ENCODE data around the gene GRPEL1.

- TF ChIP-seq KDM1A (IDR thresholded peaks at IDR 0.05; ENCODE audit: borderline replicate concordance) (no peak), SMAD5 (IDR thresholded peaks at IDR 0.05; ENCODE audit: low read depth) (no peak), POLR2AphosphoS5 (IDR thresholded peaks at IDR 0.05; ENCODE audit: low read length) (no peak), TAF1 (IDR thresholded peaks at IDR 0.05; ENCODE audit: borderline replicate concordance, low read depth, low read length) (no peak)
- TF ChIP-seq, protein P1, sequence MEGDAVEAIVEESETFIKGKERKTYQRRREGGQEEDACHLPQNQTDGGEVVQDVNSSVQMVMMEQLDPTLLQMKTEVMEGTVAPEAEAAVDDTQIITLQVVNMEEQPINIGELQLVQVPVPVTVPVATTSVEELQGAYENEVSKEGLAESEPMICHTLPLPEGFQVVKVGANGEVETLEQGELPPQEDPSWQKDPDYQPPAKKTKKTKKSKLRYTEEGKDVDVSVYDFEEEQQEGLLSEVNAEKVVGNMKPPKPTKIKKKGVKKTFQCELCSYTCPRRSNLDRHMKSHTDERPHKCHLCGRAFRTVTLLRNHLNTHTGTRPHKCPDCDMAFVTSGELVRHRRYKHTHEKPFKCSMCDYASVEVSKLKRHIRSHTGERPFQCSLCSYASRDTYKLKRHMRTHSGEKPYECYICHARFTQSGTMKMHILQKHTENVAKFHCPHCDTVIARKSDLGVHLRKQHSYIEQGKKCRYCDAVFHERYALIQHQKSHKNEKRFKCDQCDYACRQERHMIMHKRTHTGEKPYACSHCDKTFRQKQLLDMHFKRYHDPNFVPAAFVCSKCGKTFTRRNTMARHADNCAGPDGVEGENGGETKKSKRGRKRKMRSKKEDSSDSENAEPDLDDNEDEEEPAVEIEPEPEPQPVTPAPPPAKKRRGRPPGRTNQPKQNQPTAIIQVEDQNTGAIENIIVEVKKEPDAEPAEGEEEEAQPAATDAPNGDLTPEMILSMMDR (IDR thresholded peaks at IDR 0.05 in 2 of 3, conservative IDR thresholded peaks at IDR 0.05 in 1 of 3; ENCODE audit: control insufficient read depth in 2 of 3, extremely low read depth in 1 of 3, insufficient read depth in 1 of 3, low read depth in 3 of 3, low read length in 3 of 3): no peak
- TF ChIP-seq, protein P2, sequence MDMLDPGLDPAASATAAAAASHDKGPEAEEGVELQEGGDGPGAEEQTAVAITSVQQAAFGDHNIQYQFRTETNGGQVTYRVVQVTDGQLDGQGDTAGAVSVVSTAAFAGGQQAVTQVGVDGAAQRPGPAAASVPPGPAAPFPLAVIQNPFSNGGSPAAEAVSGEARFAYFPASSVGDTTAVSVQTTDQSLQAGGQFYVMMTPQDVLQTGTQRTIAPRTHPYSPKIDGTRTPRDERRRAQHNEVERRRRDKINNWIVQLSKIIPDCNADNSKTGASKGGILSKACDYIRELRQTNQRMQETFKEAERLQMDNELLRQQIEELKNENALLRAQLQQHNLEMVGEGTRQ (IDR thresholded peaks at IDR 0.05; ENCODE audit: borderline replicate concordance, low read depth, low read length): no peak
- TF ChIP-seq, protein P3, sequence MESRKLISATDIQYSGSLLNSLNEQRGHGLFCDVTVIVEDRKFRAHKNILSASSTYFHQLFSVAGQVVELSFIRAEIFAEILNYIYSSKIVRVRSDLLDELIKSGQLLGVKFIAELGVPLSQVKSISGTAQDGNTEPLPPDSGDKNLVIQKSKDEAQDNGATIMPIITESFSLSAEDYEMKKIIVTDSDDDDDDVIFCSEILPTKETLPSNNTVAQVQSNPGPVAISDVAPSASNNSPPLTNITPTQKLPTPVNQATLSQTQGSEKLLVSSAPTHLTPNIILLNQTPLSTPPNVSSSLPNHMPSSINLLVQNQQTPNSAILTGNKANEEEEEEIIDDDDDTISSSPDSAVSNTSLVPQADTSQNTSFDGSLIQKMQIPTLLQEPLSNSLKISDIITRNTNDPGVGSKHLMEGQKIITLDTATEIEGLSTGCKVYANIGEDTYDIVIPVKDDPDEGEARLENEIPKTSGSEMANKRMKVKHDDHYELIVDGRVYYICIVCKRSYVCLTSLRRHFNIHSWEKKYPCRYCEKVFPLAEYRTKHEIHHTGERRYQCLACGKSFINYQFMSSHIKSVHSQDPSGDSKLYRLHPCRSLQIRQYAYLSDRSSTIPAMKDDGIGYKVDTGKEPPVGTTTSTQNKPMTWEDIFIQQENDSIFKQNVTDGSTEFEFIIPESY (IDR thresholded peaks at IDR 0.05): no peak
These were observed 37.0 kb downstream of the GRPEL1 start for GRCh38 chr4:7030856-7031255.
